ENCODE data around the gene PAK4.
"Not testable (repeated sequence)": the region's sequence is repeated elsewhere in the genome, so short reads cannot be mapped to it uniquely, and the experiment has no call there.

The PAK4 gene

DNA sequence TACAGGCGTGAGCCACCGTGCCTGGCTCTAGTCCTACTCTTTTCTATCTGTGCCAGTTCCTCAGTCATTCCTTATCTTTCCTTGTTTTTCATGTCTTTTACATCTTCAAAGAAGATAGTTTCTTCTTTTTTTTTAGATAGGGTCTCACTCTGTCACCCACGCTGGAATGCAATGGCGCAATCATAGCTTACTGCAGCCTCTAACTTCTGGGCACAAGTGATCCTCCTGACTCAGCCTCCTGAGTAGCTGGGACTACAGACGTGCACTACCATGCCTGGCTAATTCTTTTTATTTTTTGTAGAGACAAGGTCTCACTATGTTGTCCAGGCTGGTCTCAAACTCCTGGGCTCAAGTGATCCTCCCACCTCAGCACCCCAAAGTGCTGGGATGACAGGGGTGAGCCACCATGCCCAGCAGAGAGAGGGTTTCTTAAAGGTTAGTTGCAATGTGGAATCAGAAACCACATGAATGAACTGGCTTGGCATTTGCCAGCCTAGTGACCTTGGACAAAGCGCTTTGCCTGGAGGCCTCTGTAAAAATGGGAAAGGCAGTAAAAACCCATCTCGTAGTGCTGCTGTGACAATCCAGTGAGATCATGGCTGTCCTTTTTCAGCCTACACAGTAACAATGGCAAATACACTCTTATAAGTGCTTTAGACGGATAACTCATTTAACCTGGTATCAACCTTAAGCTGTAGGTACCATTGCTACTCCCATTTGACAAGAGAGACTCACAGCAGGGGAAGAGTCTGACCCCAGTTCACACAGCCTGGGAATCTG is 37.5 kb upstream of the PAK4 start:
- DNase-seq (no peak), ATAC-seq (replicated peaks) (no peak)
- H3K4me3 Mint-ChIP-seq = no peak overlapping the region
- peaks cover 2% of the 10 kb centered on the region for H3K36me3 Mint-ChIP-seq (ENCODE audit: insufficient read depth)
- no peak overlapping the region for H3K27ac Mint-ChIP-seq
- peaks cover 11 to 27% of the 10 kb centered on the region in 2 donors for H3K27me3 Mint-ChIP-seq
- peaks cover 7 to 10% of the 10 kb centered on the region in 2 donors for H3K4me1 Mint-ChIP-seq (ENCODE audit: low read depth in 2 of 2)
- H3K9me3 Mint-ChIP-seq = no peaks in the 10 kb centered on the region

DNA sequence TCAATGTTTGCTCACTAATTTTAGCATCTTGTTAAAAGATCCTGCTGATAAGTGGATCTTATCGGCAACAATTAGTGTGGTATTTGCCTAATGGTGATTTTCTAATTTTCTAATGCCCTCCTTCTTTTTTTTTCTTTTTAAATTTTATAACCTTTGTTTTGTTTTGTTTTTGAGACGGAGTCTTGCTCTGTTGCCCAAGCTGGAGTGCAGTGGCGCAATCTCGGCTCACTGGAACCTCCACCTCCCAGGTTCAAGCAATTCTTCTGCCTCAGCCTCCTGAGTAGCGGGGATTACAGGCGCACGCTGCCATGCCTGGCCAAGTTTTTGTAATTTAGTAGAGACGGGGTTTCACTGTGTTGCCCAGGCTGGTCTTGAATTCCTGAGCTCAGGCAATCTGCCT is 35.6 kb upstream of the PAK4 start:
- H3K36me3 Mint-ChIP-seq (ENCODE audit: insufficient read depth); H3K9me3 Mint-ChIP-seq; DNase-seq; ATAC-seq (replicated peaks); H3K27ac Mint-ChIP-seq; H3K4me1 Mint-ChIP-seq (ENCODE audit: low read depth in 2 of 2); H3K4me3 Mint-ChIP-seq: not testable (repeated sequence)
- H3K27me3 Mint-ChIP-seq = peaks cover 16 to 28% of the 10 kb centered on the region in 2 donors

DNA sequence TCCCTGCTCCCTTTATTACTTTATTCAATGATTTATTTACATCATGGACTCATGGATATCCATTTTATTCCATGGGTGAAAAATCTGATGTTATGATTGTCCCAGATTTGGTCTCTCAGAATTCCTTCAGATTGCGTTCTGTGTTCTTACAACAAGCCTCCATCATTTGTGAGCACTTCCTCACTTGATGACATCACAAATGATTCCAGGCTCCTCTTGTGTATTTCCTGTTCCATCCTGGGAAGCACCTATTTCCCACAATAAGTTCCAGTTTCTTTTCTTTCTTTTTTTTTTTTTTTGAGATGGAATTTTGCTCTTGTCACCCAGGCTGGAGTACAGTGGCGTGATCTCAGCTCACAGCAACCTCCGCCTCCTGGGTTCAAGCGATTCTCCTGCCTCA is 34.7 kb upstream of the PAK4 start:
- Mint-ChIP-seq H3K4me3 (no peak overlapping the region), H3K4me1 (ENCODE audit: low read depth in 2 of 2) (no peaks in the 10 kb centered on the region), H3K27ac (no peak overlapping the region), H3K27me3 (peaks cover 17 to 31% of the 10 kb centered on the region in 2 donors), H3K9me3 (no peaks in the 10 kb centered on the region), H3K36me3 (ENCODE audit: insufficient read depth) (peaks cover 2% of the 10 kb centered on the region)
- no peak for ATAC-seq (replicated peaks)
- no peak for DNase-seq

DNA sequence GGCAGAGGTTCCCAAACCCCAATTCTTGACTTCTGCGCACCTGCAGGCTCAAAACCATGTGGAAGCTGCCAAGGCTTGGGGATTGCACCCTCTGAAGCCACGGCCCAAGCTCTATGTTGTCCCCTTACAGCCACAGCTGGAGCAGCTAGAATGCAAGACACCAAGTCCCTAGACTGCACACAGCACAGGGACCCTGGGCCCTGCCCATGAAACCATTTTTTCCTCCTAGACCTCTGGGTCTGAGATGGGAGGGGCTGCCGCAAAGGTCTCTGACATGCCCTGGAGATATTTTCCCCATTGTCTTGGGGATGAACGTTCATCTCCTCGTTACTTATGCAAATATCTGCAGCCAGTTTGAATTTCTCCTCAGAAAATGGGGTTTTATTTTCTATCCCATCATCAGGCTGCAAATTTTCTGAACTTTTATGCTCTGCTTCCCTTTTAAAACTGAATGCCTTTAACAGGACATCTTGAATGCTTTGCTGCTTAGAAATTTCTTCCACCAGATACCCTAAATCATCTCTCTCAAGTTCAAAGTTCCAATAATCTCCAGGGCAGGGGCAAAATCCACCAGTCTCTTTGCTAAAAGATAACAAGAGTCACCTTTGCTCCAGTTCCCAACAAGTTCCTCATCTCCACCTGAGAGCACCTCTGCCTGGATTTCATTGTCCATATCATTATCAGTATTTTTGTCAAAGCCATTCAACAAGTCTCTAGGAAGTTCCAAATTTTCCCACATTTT is 29.6 kb upstream of the PAK4 start:
- not testable (repeated sequence) for H3K27ac Mint-ChIP-seq; H3K9me3 Mint-ChIP-seq; H3K4me3 Mint-ChIP-seq; H3K36me3 Mint-ChIP-seq (ENCODE audit: insufficient read depth); H3K4me1 Mint-ChIP-seq (ENCODE audit: low read depth in 2 of 2); DNase-seq; ATAC-seq (replicated peaks)
- peaks cover 35 to 77% of the 10 kb centered on the region in 2 donors for H3K27me3 Mint-ChIP-seq

DNA sequence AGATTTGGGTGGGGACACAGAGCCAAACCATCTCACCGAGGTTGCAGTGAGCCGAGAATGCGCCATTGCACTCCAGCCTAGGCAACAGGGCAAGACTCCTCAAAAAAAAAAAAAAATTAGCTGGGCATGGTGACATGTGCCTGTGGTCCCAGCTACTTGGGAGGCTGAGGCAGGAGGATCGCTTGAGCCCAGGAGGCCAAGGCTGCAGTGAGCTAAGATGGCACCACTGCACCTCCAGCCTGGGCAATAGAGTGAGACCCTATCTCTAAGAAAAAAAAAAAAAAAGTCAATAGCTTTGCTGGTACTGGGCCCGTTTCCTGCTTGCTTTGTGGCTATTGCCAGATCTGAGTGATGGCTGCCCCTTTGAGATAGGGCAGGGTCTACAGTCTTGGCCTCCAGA is 28.3 kb upstream of the PAK4 start:
- H3K4me3 Mint-ChIP-seq = no peak overlapping the region
- DNase-seq (no peak), ATAC-seq (replicated peaks) (no peak)
- no peaks in the 10 kb centered on the region for H3K9me3 Mint-ChIP-seq
- H3K4me1 Mint-ChIP-seq (ENCODE audit: low read depth in 2 of 2) = peaks cover 3 to 6% of the 10 kb centered on the region in 2 donors
- H3K36me3 Mint-ChIP-seq (ENCODE audit: insufficient read depth) = peaks cover 2% of the 10 kb centered on the region
- H3K27me3 Mint-ChIP-seq = peaks cover 35 to 77% of the 10 kb centered on the region in 2 donors
- H3K27ac Mint-ChIP-seq = no peak overlapping the region

DNA sequence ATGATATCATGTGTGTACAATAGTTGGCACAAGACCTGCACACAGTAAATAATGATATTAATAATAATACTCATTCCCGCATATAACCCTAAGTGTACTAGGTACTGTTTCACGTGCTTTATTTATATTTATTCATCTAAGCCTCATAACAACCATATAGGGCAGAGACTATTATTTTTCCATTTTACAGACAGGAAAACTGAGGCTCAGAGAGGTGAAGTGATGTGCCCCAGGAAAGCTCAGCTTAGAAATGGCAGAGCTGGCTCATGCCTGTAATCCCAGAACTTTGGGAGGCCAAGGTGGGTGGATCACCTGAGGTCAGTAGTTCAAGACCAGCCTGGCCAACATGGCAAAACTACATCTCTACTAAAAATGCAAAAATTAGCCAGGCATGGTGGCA is 27.9 kb upstream of the PAK4 start:
- Mint-ChIP-seq H3K27ac (no peak overlapping the region), H3K36me3 (ENCODE audit: insufficient read depth) (no peaks in the 10 kb centered on the region), H3K4me3 (no peak overlapping the region), H3K27me3 (peaks cover 35 to 74% of the 10 kb centered on the region in 2 donors), H3K9me3 (no peaks in the 10 kb centered on the region), H3K4me1 (ENCODE audit: low read depth in 2 of 2) (peaks cover 3 to 6% of the 10 kb centered on the region in 2 donors)
- DNase-seq (no peak), ATAC-seq (replicated peaks) (no peak)

DNA sequence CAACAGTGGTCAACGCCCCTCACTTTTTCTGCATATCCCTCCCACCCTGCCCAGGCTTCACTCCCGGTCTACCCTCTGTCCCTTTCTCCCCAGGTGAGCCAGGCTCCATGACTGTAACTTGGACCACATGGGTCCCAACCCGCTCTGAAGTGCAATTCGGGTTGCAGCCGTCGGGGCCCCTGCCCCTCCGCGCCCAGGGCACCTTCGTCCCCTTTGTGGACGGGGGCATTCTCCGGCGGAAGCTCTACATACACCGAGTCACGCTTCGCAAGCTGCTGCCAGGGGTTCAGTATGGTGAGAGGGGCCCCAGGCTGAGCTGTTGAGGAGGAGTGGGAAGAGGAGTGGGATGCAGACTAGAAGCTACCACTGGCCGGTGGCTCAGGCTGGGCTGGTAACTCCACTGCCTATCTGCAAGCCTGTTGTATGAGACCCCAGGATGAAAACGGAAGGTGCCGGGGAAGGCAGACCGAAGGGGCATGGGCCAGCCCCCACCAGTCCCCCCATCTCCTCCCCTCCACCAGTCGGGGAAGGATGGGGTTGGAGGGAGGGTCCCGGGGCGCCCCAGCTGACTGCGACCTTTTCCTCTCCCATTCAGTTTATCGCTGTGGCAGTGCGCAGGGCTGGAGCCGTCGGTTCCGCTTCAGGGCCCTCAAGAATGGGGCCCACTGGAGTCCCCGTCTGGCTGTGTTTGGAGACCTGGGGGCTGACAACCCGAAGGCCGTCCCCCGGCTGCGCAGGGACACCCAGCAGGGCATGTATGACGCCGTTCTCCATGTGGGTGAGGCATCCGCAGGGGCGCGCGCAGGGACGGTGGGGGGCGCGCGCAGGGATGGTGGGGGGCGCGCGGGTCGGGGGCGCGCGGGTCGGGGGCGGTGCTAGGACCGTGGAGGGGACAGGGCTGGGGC is 27.0 kb upstream of the PAK4 start:
- Mint-ChIP-seq H3K4me1 (ENCODE audit: low read depth in 2 of 2) (peaks cover 3 to 6% of the 10 kb centered on the region in 2 donors), H3K27me3 (peaks cover 27 to 65% of the 10 kb centered on the region in 2 donors), H3K4me3 (no peak overlapping the region), H3K27ac (no peak overlapping the region), H3K36me3 (ENCODE audit: insufficient read depth) (no peaks in the 10 kb centered on the region), H3K9me3 (no peaks in the 10 kb centered on the region)
- DNase-seq = no peak
- ATAC-seq (replicated peaks) = no peak

DNA sequence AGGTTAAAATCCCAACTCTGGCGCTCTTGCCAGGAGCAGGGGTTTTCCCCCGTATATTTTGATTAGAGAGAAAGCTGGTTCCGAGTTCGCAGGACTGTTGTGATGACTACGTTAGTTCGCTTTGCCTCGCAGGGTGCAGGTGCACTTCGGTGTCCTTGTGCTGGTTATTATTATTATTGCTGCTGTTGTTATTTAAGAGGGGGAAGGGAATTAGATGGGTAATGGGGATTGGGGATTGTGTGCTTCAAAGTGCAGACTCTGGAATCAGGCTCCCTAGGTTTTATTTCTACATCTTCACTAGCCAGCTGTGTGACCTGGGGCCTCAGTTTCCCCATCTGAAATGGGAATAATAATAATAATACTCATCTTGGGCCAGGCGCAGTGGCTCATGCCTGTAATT is 26.2 kb upstream of the PAK4 start:
- Mint-ChIP-seq H3K4me3 (no peak overlapping the region), H3K27me3 (peaks cover 23 to 61% of the 10 kb centered on the region in 2 donors), H3K27ac (no peak overlapping the region), H3K4me1 (ENCODE audit: low read depth in 2 of 2) (peaks cover 3 to 6% of the 10 kb centered on the region in 2 donors), H3K9me3 (no peaks in the 10 kb centered on the region), H3K36me3 (ENCODE audit: insufficient read depth) (no peaks in the 10 kb centered on the region)
- ATAC-seq (replicated peaks) (no peak), DNase-seq (no peak)

DNA sequence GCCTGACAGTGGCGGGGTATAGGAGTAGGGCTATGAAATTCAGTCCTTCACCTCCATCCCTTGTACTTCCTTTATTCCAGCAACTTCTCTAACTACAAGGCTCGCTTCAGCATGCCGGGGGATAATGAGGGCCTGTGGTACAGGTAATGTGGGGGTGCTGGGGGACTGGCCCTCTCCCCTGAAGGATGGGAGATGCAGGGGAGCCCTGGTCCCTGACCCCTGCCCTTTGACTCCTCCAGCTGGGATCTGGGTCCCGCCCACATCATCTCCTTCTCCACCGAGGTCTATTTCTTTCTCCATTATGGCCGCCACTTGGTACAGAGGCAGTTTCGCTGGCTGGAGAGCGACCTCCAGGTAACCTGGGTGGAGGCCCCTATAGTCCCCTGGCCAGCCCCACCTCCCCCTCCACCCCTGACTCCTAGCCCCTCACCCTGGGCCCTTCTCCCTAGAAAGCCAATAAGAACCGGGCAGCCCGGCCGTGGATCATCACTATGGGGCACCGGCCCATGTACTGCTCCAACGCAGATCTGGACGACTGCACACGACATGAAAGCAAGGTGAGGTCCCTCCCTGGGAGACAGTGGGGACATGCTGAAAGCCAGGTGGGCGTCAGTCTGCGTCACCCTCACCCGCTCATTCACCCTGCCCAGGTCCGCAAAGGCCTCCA is 25.0 kb upstream of the PAK4 start:
- H3K9me3 Mint-ChIP-seq = no peaks in the 10 kb centered on the region
- peaks cover 18 to 50% of the 10 kb centered on the region in 2 donors for H3K27me3 Mint-ChIP-seq
- H3K27ac Mint-ChIP-seq = no peak overlapping the region
- H3K4me3 Mint-ChIP-seq = no peak overlapping the region
- peaks cover 3 to 6% of the 10 kb centered on the region in 2 donors for H3K4me1 Mint-ChIP-seq (ENCODE audit: low read depth in 2 of 2)
- no peak for DNase-seq
- no peaks in the 10 kb centered on the region for H3K36me3 Mint-ChIP-seq (ENCODE audit: insufficient read depth)
- ATAC-seq (replicated peaks) = no peak

DNA sequence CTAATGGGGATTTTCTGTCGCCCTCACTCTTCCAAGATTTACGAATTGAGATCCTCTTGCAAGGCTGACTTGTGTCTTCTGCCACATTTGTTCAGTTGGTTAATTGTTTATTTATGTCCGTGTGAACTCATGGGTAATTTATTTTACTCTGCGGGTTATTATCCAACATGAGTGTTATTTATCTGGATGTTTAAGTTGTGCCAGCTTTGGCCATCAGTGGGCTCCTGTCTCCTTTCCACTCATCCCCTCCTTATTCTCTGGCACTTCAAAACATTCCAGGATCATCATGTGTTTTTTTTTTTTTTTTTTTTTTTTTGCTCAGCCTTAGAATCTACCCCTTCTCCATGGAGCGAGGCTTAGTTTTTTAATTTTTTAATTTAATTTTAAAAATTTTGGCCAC is 22.4 kb upstream of the PAK4 start:
- Mint-ChIP-seq H3K9me3 (no peaks in the 10 kb centered on the region), H3K36me3 (ENCODE audit: insufficient read depth) (no peaks in the 10 kb centered on the region), H3K4me3 (no peak overlapping the region), H3K27me3 (peaks cover 17 to 34% of the 10 kb centered on the region in 2 donors), H3K27ac (no peak overlapping the region), H3K4me1 (ENCODE audit: low read depth in 2 of 2) (peaks cover 3 to 6% of the 10 kb centered on the region in 2 donors)
- DNase-seq (no peak), ATAC-seq (replicated peaks) (no peak)

DNA sequence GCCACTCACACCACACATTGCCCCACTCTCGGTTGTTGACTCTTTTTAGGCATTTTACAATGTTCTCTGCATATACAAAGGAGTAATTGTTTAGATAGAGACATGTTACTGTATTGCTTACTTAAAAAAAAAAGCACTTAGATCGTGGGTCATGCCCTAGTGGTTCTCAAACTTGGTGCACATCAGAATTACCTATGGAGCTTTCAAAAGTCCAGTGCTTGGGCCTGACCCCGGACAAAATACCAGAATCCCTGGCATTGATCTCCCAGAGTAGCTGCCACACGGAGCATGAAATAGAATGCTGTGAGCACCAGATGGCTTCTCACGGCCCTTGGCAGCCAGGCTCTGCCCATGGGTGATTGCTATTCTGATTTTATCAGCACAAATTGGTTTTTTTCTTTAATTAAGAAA is 21.4 kb upstream of the PAK4 start:
- H3K27me3 Mint-ChIP-seq = peaks cover 10 to 23% of the 10 kb centered on the region in 2 donors
- no peaks in the 10 kb centered on the region for H3K9me3 Mint-ChIP-seq
- ATAC-seq (replicated peaks) (no peak), DNase-seq (no peak)
- H3K4me1 Mint-ChIP-seq (ENCODE audit: low read depth in 2 of 2) = no peaks in the 10 kb centered on the region
- H3K36me3 Mint-ChIP-seq (ENCODE audit: insufficient read depth) = no peaks in the 10 kb centered on the region
- H3K27ac Mint-ChIP-seq = no peak overlapping the region
- H3K4me3 Mint-ChIP-seq = no peak overlapping the region

DNA sequence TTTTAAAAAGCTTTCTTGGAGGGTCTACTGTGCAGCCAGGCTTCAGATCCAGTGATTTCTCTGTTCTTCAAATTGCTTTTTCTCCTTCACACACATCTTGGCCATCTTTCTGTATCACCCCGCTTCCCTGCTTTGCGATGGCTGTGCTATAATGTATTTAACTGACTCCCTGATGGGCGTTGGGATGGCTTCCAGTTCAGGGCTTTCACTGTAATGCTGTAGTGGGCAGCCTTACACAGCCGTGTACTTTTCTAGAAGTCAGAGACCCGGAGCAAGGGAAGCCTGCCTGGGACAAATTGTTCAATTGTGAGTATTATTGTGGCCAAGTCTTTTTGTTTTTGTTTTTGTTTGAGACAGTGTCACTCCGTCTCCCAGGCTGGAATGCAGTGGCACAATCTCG is 19.4 kb upstream of the PAK4 start:
- H3K36me3 Mint-ChIP-seq (ENCODE audit: insufficient read depth) = no peaks in the 10 kb centered on the region
- H3K27ac Mint-ChIP-seq = no peak overlapping the region

DNA sequence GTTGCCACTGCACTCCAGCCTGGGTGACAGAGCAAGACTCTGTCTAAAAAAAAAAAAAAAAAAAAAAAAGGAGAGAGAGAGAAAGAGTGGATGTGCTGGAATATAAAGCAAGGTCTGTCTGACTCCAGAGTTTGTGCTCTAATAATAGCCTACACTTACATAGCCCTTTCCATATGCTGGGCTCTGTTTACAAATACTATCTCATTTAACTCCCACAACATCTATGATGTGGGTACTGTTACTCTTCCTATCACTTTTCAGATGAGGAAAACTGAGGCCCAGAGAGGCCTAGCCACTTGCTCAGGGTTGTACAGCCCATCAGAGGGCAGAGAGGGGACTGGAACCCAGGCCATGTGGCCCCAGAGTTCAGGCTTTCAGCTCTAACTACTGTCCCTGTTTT is 15.9 kb upstream of the PAK4 start:
- H3K9me3 Mint-ChIP-seq = no peaks in the 10 kb centered on the region
- ATAC-seq (replicated peaks) = no peak
- H3K27ac Mint-ChIP-seq = no peak overlapping the region
- no peak for DNase-seq
- peaks cover 0 to 31% of the 10 kb centered on the region in 2 donors for H3K27me3 Mint-ChIP-seq
- no peak overlapping the region for H3K4me3 Mint-ChIP-seq
- peaks cover 0 to 6% of the 10 kb centered on the region in 2 donors for H3K4me1 Mint-ChIP-seq (ENCODE audit: low read depth in 2 of 2)
- no peaks in the 10 kb centered on the region for H3K36me3 Mint-ChIP-seq (ENCODE audit: insufficient read depth)

More for the DNA sequence above, 19.4 kb upstream of the PAK4 start:
- ATAC-seq (replicated peaks) (no peak), DNase-seq (no peak)
- Mint-ChIP-seq H3K27me3 (peaks cover 0 to 9% of the 10 kb centered on the region in 2 donors), H3K4me1 (ENCODE audit: low read depth in 2 of 2) (peaks cover 0 to 6% of the 10 kb centered on the region in 2 donors), H3K9me3 (no peaks in the 10 kb centered on the region), H3K4me3 (no peak overlapping the region)
